Erythroblast (primary cell): ENCODE data around the gene LRRC74B.

ENCODE experiments used
- GATA1 ChIP-seq: IDR thresholded peaks from 2 replicates; pipeline ENCODE4 v1.6.1; 2011; ENCODE audit warnings: low read depth, mild to moderate bottlenecking, control low read depth, low read length, moderate library complexity
- POLR2A ChIP-seq: IDR thresholded peaks from 2 replicates; pipeline ENCODE4 v1.6.1; 2011; ENCODE audit warnings: mild to moderate bottlenecking, low read length

DNA sequence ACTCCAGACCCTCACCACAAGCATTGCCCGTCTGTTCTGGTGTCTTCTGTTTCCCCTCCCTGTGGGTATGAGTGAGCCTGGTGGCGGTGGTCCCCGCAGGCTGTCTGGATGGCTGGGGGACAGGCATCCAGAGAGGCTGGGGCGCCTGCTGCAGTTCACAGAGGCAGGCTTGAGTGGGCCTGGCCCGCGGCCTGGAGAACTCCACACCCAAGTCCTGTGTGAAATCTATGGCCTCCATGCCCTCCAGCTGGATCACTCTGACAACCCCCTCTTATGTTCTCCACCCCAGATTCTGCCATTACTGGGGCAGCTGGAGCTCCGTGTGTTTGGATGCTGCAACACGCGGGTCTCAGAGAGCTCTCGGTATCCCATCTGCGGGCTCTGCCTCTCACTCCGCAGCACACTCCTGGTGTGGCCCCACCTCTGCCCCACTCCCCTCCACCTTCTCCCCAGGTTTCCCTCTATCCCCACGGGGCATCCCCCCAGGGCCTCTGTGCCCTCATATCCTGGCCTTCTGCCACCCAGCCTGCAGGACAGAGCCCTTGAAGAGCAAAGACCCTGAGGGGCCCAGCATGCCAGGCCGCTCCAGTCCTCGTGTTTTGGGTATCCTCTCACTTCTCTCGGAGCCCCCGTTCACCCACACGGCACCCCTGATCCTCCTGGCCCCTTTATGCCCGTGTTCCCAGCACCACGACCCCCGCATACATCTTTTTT is 31.3 kb downstream of the LRRC74B start:
- TF ChIP-seq POLR2A = no peak
- no peak for TF ChIP-seq GATA1
